VCaP (cell line): ENCODE data around the gene MRM1.

Experiments
- H3K27ac ChIP-seq: fragments of 450-650 bp; 2 replicates; pipeline ENCODE4 v1.5.1; 2017
- TF ChIP-seq, protein P1 (sequence below): fragments of 450-650 bp; conservative IDR thresholded peaks from 2 replicates; pipeline ENCODE4 v1.5.1; 2017; ENCODE audit warnings: mild to moderate bottlenecking, moderate library complexity

MRM1 gene

DNA sequence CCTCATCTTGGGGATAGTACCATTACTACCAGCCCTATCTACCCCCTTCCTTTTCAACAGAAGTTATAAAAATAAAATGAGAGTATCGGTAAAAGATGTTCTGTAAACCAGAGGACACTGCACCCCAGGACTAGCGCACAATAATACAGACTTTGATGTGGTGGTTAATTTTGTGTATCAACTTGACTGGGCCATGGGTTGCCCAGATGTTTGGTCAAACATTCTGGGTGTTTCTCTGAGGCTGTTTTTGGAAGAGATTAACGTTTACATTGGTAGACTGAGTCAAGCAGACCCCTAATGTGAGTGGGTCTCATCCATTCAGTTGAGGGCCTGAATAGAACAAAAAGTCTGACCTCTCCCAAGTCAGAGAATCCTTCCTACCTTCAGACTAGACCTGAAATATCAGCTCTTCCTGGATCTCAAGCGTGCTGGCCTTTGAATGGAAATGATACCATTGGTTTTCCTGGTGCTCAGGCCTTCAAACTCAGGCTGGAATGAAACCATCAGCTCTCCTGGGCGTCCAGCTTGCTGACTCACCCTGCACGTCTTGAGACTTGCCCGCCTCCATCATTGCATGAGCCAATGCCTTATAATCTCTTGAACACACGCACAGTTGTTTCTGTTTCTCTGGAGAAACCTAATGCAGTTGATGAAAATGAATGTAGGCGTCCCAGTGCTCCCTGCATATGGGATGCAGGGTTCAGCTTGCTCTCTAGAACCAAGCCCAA is 10.1 kb downstream of the MRM1 start:
- H3K27ac ChIP-seq, result no peak overlapping the region
- TF ChIP-seq, protein P1, sequence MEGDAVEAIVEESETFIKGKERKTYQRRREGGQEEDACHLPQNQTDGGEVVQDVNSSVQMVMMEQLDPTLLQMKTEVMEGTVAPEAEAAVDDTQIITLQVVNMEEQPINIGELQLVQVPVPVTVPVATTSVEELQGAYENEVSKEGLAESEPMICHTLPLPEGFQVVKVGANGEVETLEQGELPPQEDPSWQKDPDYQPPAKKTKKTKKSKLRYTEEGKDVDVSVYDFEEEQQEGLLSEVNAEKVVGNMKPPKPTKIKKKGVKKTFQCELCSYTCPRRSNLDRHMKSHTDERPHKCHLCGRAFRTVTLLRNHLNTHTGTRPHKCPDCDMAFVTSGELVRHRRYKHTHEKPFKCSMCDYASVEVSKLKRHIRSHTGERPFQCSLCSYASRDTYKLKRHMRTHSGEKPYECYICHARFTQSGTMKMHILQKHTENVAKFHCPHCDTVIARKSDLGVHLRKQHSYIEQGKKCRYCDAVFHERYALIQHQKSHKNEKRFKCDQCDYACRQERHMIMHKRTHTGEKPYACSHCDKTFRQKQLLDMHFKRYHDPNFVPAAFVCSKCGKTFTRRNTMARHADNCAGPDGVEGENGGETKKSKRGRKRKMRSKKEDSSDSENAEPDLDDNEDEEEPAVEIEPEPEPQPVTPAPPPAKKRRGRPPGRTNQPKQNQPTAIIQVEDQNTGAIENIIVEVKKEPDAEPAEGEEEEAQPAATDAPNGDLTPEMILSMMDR, result no peak

DNA sequence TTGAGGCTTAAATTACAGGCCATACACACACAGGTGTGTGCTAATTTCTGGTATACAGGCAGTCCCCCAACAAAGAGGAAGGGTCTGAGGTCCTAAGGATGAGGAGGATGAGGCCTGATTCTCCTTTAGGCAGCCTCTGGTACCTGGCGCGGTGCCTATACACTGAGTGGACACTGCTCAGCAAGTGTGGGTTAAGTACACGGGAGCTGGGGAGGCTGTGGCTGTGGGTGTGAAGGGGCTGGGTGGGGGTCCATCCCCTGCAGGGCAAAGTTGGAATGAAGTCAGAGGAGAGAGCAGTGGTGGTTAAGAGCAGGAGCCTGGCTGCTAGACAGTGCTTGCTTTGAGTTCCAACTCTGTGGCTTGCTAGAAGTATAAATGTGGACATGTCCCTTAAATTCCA is 10.9 kb downstream of the MRM1 start:
- no peak overlapping the region for H3K27ac ChIP-seq
- TF ChIP-seq, protein P1, result no peak

DNA sequence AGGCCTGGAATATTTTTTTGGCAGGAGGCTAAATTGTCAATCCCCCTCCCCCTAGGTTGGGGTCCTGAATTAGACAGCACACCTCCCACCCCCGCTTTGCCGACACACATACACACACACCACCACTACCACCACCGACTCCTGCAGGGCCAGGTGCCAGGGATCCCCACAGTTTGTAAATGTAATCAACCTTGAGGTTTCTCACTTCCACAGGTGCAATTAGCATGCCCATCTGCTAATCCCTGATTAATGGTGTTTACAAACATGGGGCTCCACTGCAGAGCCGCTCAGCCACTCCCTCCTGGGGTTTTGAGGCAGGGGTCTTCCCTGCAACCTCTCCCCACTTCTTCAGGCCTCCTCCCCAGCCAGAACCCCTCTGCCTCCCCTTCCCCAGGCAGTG is 11.8 kb downstream of the MRM1 start:
- H3K27ac ChIP-seq, result no peak overlapping the region
- TF ChIP-seq, protein P1, result no peak

DNA sequence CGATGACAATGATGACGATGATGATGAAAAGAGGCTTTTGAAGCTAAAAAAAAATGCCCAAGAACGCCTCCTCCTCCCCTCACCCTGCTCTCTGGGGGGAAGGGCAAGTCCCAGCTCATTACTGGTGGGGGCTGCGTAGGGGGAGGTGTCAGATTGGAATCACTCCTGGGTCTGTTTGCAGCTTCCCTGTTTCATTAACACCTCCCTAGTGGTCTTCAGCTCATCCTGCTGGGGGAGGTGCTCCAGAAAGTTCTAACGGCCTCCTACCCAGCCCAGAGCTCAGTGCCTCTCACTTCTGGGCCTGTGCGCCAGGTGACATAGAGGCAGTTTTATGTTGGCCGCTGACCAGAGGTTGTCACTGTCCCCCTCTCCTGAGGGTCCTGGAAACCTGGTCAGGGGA is 12.7 kb downstream of the MRM1 start:
- peak overlapping the region; percentile 49; the same call in 1 of the 2 replicates for H3K27ac ChIP-seq
- TF ChIP-seq, protein P1, result no peak

DNA sequence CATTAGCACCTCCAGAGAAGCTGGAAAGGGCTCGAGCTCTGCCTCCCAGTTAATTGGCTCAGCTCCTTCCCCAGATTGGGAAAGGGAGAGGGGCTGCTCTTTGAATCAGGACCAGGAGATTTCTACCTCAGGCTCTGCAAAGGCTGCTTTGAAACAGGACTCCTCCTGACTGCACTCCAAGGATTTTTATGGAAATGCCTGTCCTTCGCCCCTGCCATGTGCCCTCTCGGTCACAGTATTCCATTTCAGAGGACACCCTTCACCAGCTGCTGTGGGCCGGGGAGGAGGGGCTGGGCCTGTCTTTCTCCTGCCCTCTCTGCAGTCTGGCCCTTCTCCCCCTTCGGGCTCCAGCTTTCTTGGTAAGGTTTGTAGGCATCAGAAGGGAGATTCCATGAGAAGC is 13.6 kb downstream of the MRM1 start:
- TF ChIP-seq, protein P1, result no peak
- H3K27ac ChIP-seq, result peak overlapping the region; percentile 49

GRCh38 chr17:36616061-36617029 is 15.0 kb downstream of the MRM1 start:
- TF ChIP-seq, protein P1, result no peak

GRCh38 chr17:36617773-36618172 is 16.4 kb downstream of the MRM1 start:
- TF ChIP-seq, protein P1, result no peak
- no peak overlapping the region for H3K27ac ChIP-seq

More at GRCh38 chr17:36616061-36617029, 15.0 kb downstream of the MRM1 start:
- H3K27ac ChIP-seq, result no peak overlapping the region
